A673 (cell line): Measurements from ENCODE around the gene GJB2. TPM values are rescaled to one million over a fixed set of nuclear protein-coding genes. Genes with fewer than 3 reads are reported as not detected.

ENCODE experiments used
- BruUV-seq: library from RNA; stranded (reverse); fragments of 400-500 nt; replicated peaks from 2 replicates; lab custom pipeline; 2021; lab: Mats Ljungman, UMichigan
- CTCF ChIA-PET: fragments of 300-600 bp; sonication (Branson Sonifier 250); formaldehyde crosslinking; loops from one replicate; lab custom pipeline; 2022; ENCODE audit warnings: antibody characterized with exemption; lab: Charles Lee
- POLR2A ChIA-PET: fragments of 300-600 bp; sonication (Branson Sonifier 250); formaldehyde crosslinking; loops from one replicate; lab custom pipeline; 2022; ENCODE audit warnings: antibody characterized with exemption; ENCODE audit not compliant: low non-redundant PET; lab: Charles Lee
- DNase-seq: peaks from one replicate; pipeline ENCODE4 v3.0.0-alpha.2; 2015; ENCODE audit warnings: low spot score
- H3K27ac ChIP-seq: fragments of 200-600 bp; sonication (generic); 2 replicates; pipeline ENCODE4 v1.5.1; 2016; ENCODE audit warnings: mixed run types, low read depth, mild to moderate bottlenecking, mixed read lengths, antibody characterized with exemption, low read length; ENCODE audit not compliant: poor library complexity, severe bottlenecking
- H3K27me3 ChIP-seq: fragments of 200-600 bp; sonication (generic); replicated peaks from 2 replicates; pipeline ENCODE4 v1.6.1; 2017; ENCODE audit warnings: mixed run types, low read depth, mild to moderate bottlenecking, mixed read lengths, antibody characterized with exemption, low read length; ENCODE audit not compliant: insufficient read depth, poor library complexity
- H3K36me3 ChIP-seq: fragments of 200-600 bp; sonication (generic); 2 replicates; pipeline ENCODE4 v1.6.1; 2016; ENCODE audit warnings: mixed run types, mild to moderate bottlenecking, mixed read lengths, antibody characterized with exemption, low read length; ENCODE audit not compliant: insufficient read depth, poor library complexity, severe bottlenecking
- H3K4me1 ChIP-seq: fragments of 200-600 bp; sonication (generic); 2 replicates; pipeline ENCODE4 v1.6.1; 2017; ENCODE audit warnings: mixed run types, mild to moderate bottlenecking, mixed read lengths, antibody characterized with exemption, low read length; ENCODE audit not compliant: insufficient read depth, poor library complexity, severe bottlenecking
- H3K4me3 ChIP-seq: fragments of 200-600 bp; sonication (generic); 2 replicates; pipeline ENCODE4 v1.5.1; 2016; ENCODE audit warnings: low read depth, mixed run types, mild to moderate bottlenecking, mixed read lengths, low read length; ENCODE audit not compliant: poor library complexity, severe bottlenecking
- H3K9me3 ChIP-seq: fragments of 200-600 bp; sonication (generic); 2 replicates; pipeline ENCODE4 v1.6.1; 2016; ENCODE audit warnings: mixed run types, low read depth, mild to moderate bottlenecking, mixed read lengths, antibody characterized with exemption, low read length; ENCODE audit not compliant: poor library complexity, severe bottlenecking
- EZH2 ChIP-seq: fragments of 200-600 bp; sonication (generic); IDR thresholded peaks from 2 replicates; pipeline ENCODE4 v1.6.1; 2017; ENCODE audit warnings: borderline replicate concordance, low read depth, mild to moderate bottlenecking, mixed read lengths, antibody characterized with exemption, low read length; ENCODE audit not compliant: poor library complexity, severe bottlenecking
- intact Hi-C: fragments of 100-400 bp; cut with micrococcal nuclease; formaldehyde crosslinking; loops from one replicate; pipeline ENCODE4 v1.10.0; 2022; ENCODE audit not compliant: unreplicated experiment
- total RNA-seq: library from RNA; stranded (reverse); gene quantifications from 2 replicates; pipeline ENCODE4 v1.2.3, GENCODE V29; 2021
- TF ChIP-seq, protein P1 (sequence below): fragments of 300-800, 200-600 bp; sonication (generic); conservative IDR thresholded peaks from 2 replicates; pipeline ENCODE4 v1.5.1; 2017; ENCODE audit warnings: low read depth, mild to moderate bottlenecking, antibody characterized with exemption, low read length, moderate library complexity, mixed read lengths

GJB2 gene
- total RNA-seq, 1 experiment from 2014 or later: not detected

GRCh38 chr13:20190481-20191310 is 2.0 kb downstream of the GJB2 start:
- no TSS peak for BruUV-seq
- peaks cover 12% of the 10 kb centered on the region for H3K4me1 ChIP-seq
- H3K36me3 ChIP-seq: no peaks in the 10 kb centered on the region
- no peak overlapping the region for H3K4me3 ChIP-seq
- no peak overlapping the region for H3K27ac ChIP-seq
- no peak for DNase-seq
- H3K9me3 ChIP-seq: no peaks in the 10 kb centered on the region
- H3K27me3 ChIP-seq: peaks cover 50% of the 10 kb centered on the region
- intact Hi-C loops: no loop called here
- no peak for TF ChIP-seq EZH2
- TF ChIP-seq, protein P1, sequence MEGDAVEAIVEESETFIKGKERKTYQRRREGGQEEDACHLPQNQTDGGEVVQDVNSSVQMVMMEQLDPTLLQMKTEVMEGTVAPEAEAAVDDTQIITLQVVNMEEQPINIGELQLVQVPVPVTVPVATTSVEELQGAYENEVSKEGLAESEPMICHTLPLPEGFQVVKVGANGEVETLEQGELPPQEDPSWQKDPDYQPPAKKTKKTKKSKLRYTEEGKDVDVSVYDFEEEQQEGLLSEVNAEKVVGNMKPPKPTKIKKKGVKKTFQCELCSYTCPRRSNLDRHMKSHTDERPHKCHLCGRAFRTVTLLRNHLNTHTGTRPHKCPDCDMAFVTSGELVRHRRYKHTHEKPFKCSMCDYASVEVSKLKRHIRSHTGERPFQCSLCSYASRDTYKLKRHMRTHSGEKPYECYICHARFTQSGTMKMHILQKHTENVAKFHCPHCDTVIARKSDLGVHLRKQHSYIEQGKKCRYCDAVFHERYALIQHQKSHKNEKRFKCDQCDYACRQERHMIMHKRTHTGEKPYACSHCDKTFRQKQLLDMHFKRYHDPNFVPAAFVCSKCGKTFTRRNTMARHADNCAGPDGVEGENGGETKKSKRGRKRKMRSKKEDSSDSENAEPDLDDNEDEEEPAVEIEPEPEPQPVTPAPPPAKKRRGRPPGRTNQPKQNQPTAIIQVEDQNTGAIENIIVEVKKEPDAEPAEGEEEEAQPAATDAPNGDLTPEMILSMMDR: no peak
- POLR2A ChIA-PET: no interaction called here
- CTCF ChIA-PET: no interaction called here

GRCh38 chr13:20190076-20190475 is 2.7 kb downstream of the GJB2 start:
- Histone ChIP-seq H3K27ac (no peak overlapping the region), H3K36me3 (no peaks in the 10 kb centered on the region), H3K4me3 (no peak overlapping the region), H3K27me3 (peaks cover 44% of the 10 kb centered on the region), H3K4me1 (peaks cover 12% of the 10 kb centered on the region), H3K9me3 (no peaks in the 10 kb centered on the region)
- no TSS peak for BruUV-seq
- DNase-seq: no peak
- intact Hi-C loops: no loop called here
- ChIA-PET CTCF (no interaction called here), POLR2A (no interaction called here)
- no peak for TF ChIP-seq EZH2
- TF ChIP-seq, protein P1: no peak

GRCh38 chr13:20188667-20189553 is 3.8 kb downstream of the GJB2 start:
- no TSS peak for BruUV-seq
- POLR2A ChIA-PET: no interaction called here
- peaks cover 32% of the 10 kb centered on the region for H3K27me3 ChIP-seq

More at GRCh38 chr13:20188667-20189553, 3.8 kb downstream of the GJB2 start:
- no peaks in the 10 kb centered on the region for H3K36me3 ChIP-seq
- intact Hi-C loops: loop anchor here (10.0 kb wide), 2 partner anchors 736 to 1286 kb away; no protein-coding TSS in a partner anchor
- CTCF ChIA-PET: no interaction called here
- peaks cover 10% of the 10 kb centered on the region for H3K4me1 ChIP-seq
- H3K4me3 ChIP-seq: no peak overlapping the region
- DNase-seq: peak; percentile 33
- no peaks in the 10 kb centered on the region for H3K9me3 ChIP-seq
- H3K27ac ChIP-seq: no peak overlapping the region
- TF ChIP-seq, protein P1: 0 out of 2 replicates have a peak, but pooled peaks have one; percentile 25
- TF ChIP-seq EZH2: no peak
